T47D (cell line): ENCODE results near the gene APOB.

ENCODE experiments used
- DNase-seq, 2 experiments: peaks; one replicate each; pipeline versions ENCODE4 v3.0.0 to v3.0.0-alpha.2; 2011 to 2012; ENCODE audit warnings: low read depth in 1 of 2, low spot score in 1 of 2
- JUND ChIP-seq: IDR thresholded peaks from 2 replicates; pipeline ENCODE4 v1.6.1; 2012; ENCODE audit warnings: low read depth
- in situ Hi-C: cut with HindIII; loops from 2 replicates; pipeline ENCODE4 v1.10.0; 2016; ENCODE audit warnings: low sequenced_read_pairs, low pct_unique_long_range_greater_than_20kb

APOB gene

GRCh38 chr2:20977520-20978180 lies 66.2 kb downstream of the APOB start:
- TF ChIP-seq JUND, result no peak
- DNase-seq, result no peak
- in situ Hi-C loops, result no loop called here

- no peak for TF ChIP-seq JUND
- in situ Hi-C loops, result no loop called here
- no peak for DNase-seq
These were observed 67.3 kb downstream of the APOB start for GRCh38 chr2:20976527-20976926.

GRCh38 chr2:20972792-20973565 lies 70.9 kb downstream of the APOB start:
- TF ChIP-seq JUND, result no peak
- no peak for DNase-seq
- in situ Hi-C loops, result no loop called here

- in situ Hi-C loops, result no loop called here
- TF ChIP-seq JUND, result no peak
- no peak for DNase-seq
These were observed 71.8 kb downstream of the APOB start for GRCh38 chr2:20972110-20972509.

- no peak for TF ChIP-seq JUND
- no peak for DNase-seq
- in situ Hi-C loops, result no loop called here
These were observed 73.8 kb downstream of the APOB start for GRCh38 chr2:20970068-20970467.

- DNase-seq, result no peak
- in situ Hi-C loops, result no loop called here
- no peak for TF ChIP-seq JUND
These were observed 77.7 kb downstream of the APOB start for GRCh38 chr2:20966061-20966595.

GRCh38 chr2:20965221-20965620 lies 78.7 kb downstream of the APOB start:
- DNase-seq, result no peak
- in situ Hi-C loops, result no loop called here
- no peak for TF ChIP-seq JUND

- no peak for DNase-seq
- in situ Hi-C loops, result no loop called here
- TF ChIP-seq JUND, result no peak
These were observed 80.0 kb downstream of the APOB start for GRCh38 chr2:20963867-20964266.

- TF ChIP-seq JUND, result no peak
- DNase-seq, result peak; percentile 46 to 73
- in situ Hi-C loops, result no loop called here
These were observed 80.8 kb downstream of the APOB start for GRCh38 chr2:20962939-20963557.

- in situ Hi-C loops, result no loop called here
- DNase-seq, result no peak
- no peak for TF ChIP-seq JUND
These were observed 82.0 kb downstream of the APOB start for GRCh38 chr2:20961858-20962257.

- TF ChIP-seq JUND, result no peak
- in situ Hi-C loops, result no loop called here
- no peak for DNase-seq
These were observed 83.9 kb downstream of the APOB start for GRCh38 chr2:20960003-20960402.

GRCh38 chr2:20959252-20959651 lies 84.6 kb downstream of the APOB start:
- no peak for TF ChIP-seq JUND
- in situ Hi-C loops, result no loop called here

More at GRCh38 chr2:20959252-20959651, 84.6 kb downstream of the APOB start:
- no peak for DNase-seq
